Measurements from ENCODE around the gene N4BP2.
"Not testable (repeated sequence)": the region's sequence is repeated elsewhere in the genome, so short reads cannot be mapped to it uniquely, and the experiment has no call there.

The N4BP2 gene

GRCh38 chr4:40093400-40093799 is 36.8 kb downstream of the N4BP2 start:
- DNase-seq, result not testable (repeated sequence)

GRCh38 chr4:40099010-40099409 is 42.4 kb downstream of the N4BP2 start:
- DNase-seq, result no peak

- not testable (repeated sequence) for DNase-seq
These were observed 50.5 kb downstream of the N4BP2 start for GRCh38 chr4:40107150-40107549.

GRCh38 chr4:40112027-40112792 is 55.6 kb downstream of the N4BP2 start:
- no peak for DNase-seq

GRCh38 chr4:40114206-40114605 is 57.6 kb downstream of the N4BP2 start:
- DNase-seq, result no peak

- no peak for DNase-seq
These were observed 62.2 kb downstream of the N4BP2 start for GRCh38 chr4:40118861-40119260.

GRCh38 chr4:40119344-40119743 is 62.7 kb downstream of the N4BP2 start:
- DNase-seq, result no peak

- no peak for DNase-seq
These were observed 64.9 kb downstream of the N4BP2 start for GRCh38 chr4:40121515-40121914.

GRCh38 chr4:40122941-40123340 is 66.3 kb downstream of the N4BP2 start:
- DNase-seq, result no peak

- no peak for DNase-seq
These were observed 68.0 kb downstream of the N4BP2 start for GRCh38 chr4:40124690-40125089.

- DNase-seq, result no peak
These were observed 73.9 kb downstream of the N4BP2 start for GRCh38 chr4:40130401-40131036.

- DNase-seq, result no peak
These were observed 76.2 kb downstream of the N4BP2 start for GRCh38 chr4:40132816-40133215.

- DNase-seq, result no peak
These were observed 77.7 kb downstream of the N4BP2 start for GRCh38 chr4:40134206-40134917.

GRCh38 chr4:40136202-40136601 is 79.6 kb downstream of the N4BP2 start:
- not testable (repeated sequence) for DNase-seq

- no peak for DNase-seq
These were observed 83.5 kb downstream of the N4BP2 start for GRCh38 chr4:40140196-40140595.

GRCh38 chr4:40140597-40140996 is 83.9 kb downstream of the N4BP2 start:
- DNase-seq, result not testable (repeated sequence)

GRCh38 chr4:40143926-40144508 is 87.4 kb downstream of the N4BP2 start:
- DNase-seq, result no peak

- DNase-seq, result no peak
These were observed 88.1 kb downstream of the N4BP2 start for GRCh38 chr4:40144716-40145115.

GRCh38 chr4:40147490-40147889 is 90.8 kb downstream of the N4BP2 start:
- DNase-seq, result not testable (repeated sequence)

GRCh38 chr4:40149960-40150385 is 93.3 kb downstream of the N4BP2 start:
- DNase-seq, result no peak

GRCh38 chr4:40150932-40151331 is 94.3 kb downstream of the N4BP2 start:
- no peak for DNase-seq

- no peak for DNase-seq
These were observed 96.0 kb downstream of the N4BP2 start for GRCh38 chr4:40152637-40153036.

GRCh38 chr4:40157436-40157835 is 100.8 kb downstream of the N4BP2 start:
- no peak for DNase-seq
